IMR-90 (cell line): ENCODE data around the gene SYNM. TPM values are rescaled to one million over a fixed set of nuclear protein-coding genes. Genes with fewer than 3 reads are reported as not detected.

Source experiments
- ATAC-seq: fragments of 200-7000 bp; cut with Tn5 transposase; 2 replicates; pipeline ENCODE4 v1.9.1; 2020; ENCODE audit warnings: low read depth, mild to moderate bottlenecking, moderate library complexity
- BruUV-seq: library from RNA; stranded (reverse); fragments of 400-500 nt; replicated peaks from 2 replicates; lab custom pipeline; 2021; lab: Mats Ljungman, UMichigan
- CTCF ChIA-PET: fragments of 300-600 bp; formaldehyde crosslinking; extraction: SDS; loops from one replicate; lab custom pipeline; 2021; ENCODE audit warnings: antibody characterized with exemption; lab: Yijun Ruan, JAX
- POLR2A ChIA-PET: fragments of 300-600 bp; sonication (Branson Sonifier 250); formaldehyde crosslinking; loops from one replicate; lab custom pipeline; 2022; ENCODE audit warnings: antibody characterized with exemption; ENCODE audit not compliant: unreplicated experiment; lab: Charles Lee
- DNase-seq: peaks from one replicate; pipeline ENCODE4 v3.0.0; 2013
- H2AFZ ChIP-seq: replicated peaks from 2 replicates; pipeline ENCODE3; 2013; ENCODE audit warnings: low read length, mild to moderate bottlenecking; ENCODE audit not compliant: poor library complexity
- H2AK5ac ChIP-seq: 2 replicates; pipeline ENCODE4 v1.6.1; 2013; ENCODE audit warnings: low read depth, low read length, inconsistent platforms
- H2AK9ac ChIP-seq: replicated peaks from 2 replicates; pipeline ENCODE3; 2013; ENCODE audit warnings: mild to moderate bottlenecking, low read depth, low read length, moderate library complexity; ENCODE audit not compliant: poor library complexity
- H2BK120ac ChIP-seq: 2 replicates; pipeline ENCODE4 v1.6.1; 2013; ENCODE audit warnings: low read depth, low read length, inconsistent platforms
- H2BK15ac ChIP-seq: 3 replicates; pipeline ENCODE4 v1.6.1; 2013; ENCODE audit warnings: low read depth, low read length, inconsistent platforms
- H2BK20ac ChIP-seq: 2 replicates; pipeline ENCODE4 v1.6.1; 2013; ENCODE audit warnings: low read depth, mild to moderate bottlenecking, inconsistent platforms, low read length, moderate library complexity
- H2BK5ac ChIP-seq: 2 replicates; pipeline ENCODE4 v1.6.1; 2013; ENCODE audit warnings: mild to moderate bottlenecking, low read depth, low read length, inconsistent platforms; ENCODE audit not compliant: poor library complexity, severe bottlenecking
- H3K14ac ChIP-seq: replicated peaks from 2 replicates; pipeline ENCODE4 v1.6.1; 2013; ENCODE audit warnings: low read depth, low read length, inconsistent platforms
- H3K18ac ChIP-seq: 2 replicates; pipeline ENCODE4 v1.6.1; 2013; ENCODE audit warnings: low read depth, low read length, control low read depth
- H3K23ac ChIP-seq: 2 replicates; pipeline ENCODE4 v1.6.1; 2013; ENCODE audit warnings: low read depth, low read length, inconsistent platforms
- H3K27ac ChIP-seq: 2 replicates; pipeline ENCODE4 v1.5.1; 2013; ENCODE audit warnings: mild to moderate bottlenecking, control low read depth, low read length; ENCODE audit not compliant: insufficient read depth
- H3K27me3 ChIP-seq: 2 replicates; pipeline ENCODE4 v1.6.1; 2013; ENCODE audit warnings: low read length; ENCODE audit not compliant: control insufficient read depth, insufficient read depth
- H3K36me3 ChIP-seq: 2 replicates; pipeline ENCODE4 v1.6.1; 2013; ENCODE audit warnings: low read length, mixed read lengths; ENCODE audit not compliant: control insufficient read depth, insufficient read depth
- H3K4ac ChIP-seq: 2 replicates; pipeline ENCODE4 v1.6.1; 2013; ENCODE audit warnings: low read depth, low read length, inconsistent platforms
- H3K4me1 ChIP-seq: 2 replicates; pipeline ENCODE4 v1.6.1; 2013; ENCODE audit warnings: low read length, mixed read lengths; ENCODE audit not compliant: control insufficient read depth, insufficient read depth
- H3K4me2 ChIP-seq: 2 replicates; pipeline ENCODE4 v1.6.1; 2013; ENCODE audit warnings: low read depth, mild to moderate bottlenecking, control low read depth, low read length, moderate library complexity
- H3K4me3 ChIP-seq: 2 replicates; pipeline ENCODE4 v1.5.1; 2013; ENCODE audit warnings: low read depth, mild to moderate bottlenecking, control low read depth, low read length, moderate library complexity; ENCODE audit not compliant: insufficient read depth
- H3K56ac ChIP-seq: 2 replicates; pipeline ENCODE4 v1.6.1; 2013; ENCODE audit warnings: low read length, inconsistent platforms; ENCODE audit not compliant: insufficient read depth; ENCODE audit errors: extremely low read depth
- H3K79me1 ChIP-seq, 2 experiments: 2 replicates each; pipeline ENCODE4 v1.6.1; 2013; ENCODE audit warnings: low read length in 2 of 2, inconsistent platforms in 1 of 2, low read depth in 1 of 2
- H3K9ac ChIP-seq: 2 replicates; pipeline ENCODE4 v1.6.1; 2013; ENCODE audit warnings: low read depth, low read length, control low read depth
- H3K9me1 ChIP-seq: 2 replicates; pipeline ENCODE4 v1.6.1; 2013; ENCODE audit warnings: low read length, inconsistent platforms; ENCODE audit not compliant: insufficient read depth
- H3K9me3 ChIP-seq: 2 replicates; pipeline ENCODE4 v1.6.1; 2013; ENCODE audit warnings: low read length; ENCODE audit not compliant: control insufficient read depth, insufficient read depth
- H4K20me1 ChIP-seq: 2 replicates; pipeline ENCODE4 v1.6.1; 2013; ENCODE audit warnings: low read length, inconsistent platforms; ENCODE audit not compliant: insufficient read depth
- H4K5ac ChIP-seq: 2 replicates; pipeline ENCODE4 v1.6.1; 2013; ENCODE audit warnings: mild to moderate bottlenecking, low read depth, low read length, control low read depth
- H4K8ac ChIP-seq, 2 experiments: 2 replicates each; pipeline ENCODE4 v1.6.1; 2013; ENCODE audit warnings: low read depth in 2 of 2, low read length in 2 of 2, control low read depth in 1 of 2, inconsistent platforms in 1 of 2
- H4K91ac ChIP-seq: 2 replicates; pipeline ENCODE4 v1.6.1; 2013; ENCODE audit warnings: low read depth, low read length, inconsistent platforms; ENCODE audit not compliant: insufficient read depth
- BHLHE40 ChIP-seq: fragments of 150-350 bp; IDR thresholded peaks from 2 replicates; pipeline ENCODE4 v1.6.1; 2016; ENCODE audit warnings: mild to moderate bottlenecking, low read depth, low read length
- CTCF ChIP-seq: conservative IDR thresholded peaks from 2 replicates; pipeline ENCODE4 v1.5.1; 2012; ENCODE audit warnings: mild to moderate bottlenecking, low read depth, low read length, improper control_type of control experiment
- FOS ChIP-seq: fragments of 150-350 bp; IDR thresholded peaks from 2 replicates; pipeline ENCODE4 v1.6.1; 2016; ENCODE audit warnings: low read depth, low read length
- MAFK ChIP-seq: IDR thresholded peaks from 2 replicates; pipeline ENCODE4 v1.6.1; 2012; ENCODE audit warnings: low read depth, low read length, improper control_type of control experiment
- MAZ ChIP-seq: IDR thresholded peaks from 2 replicates; pipeline ENCODE4 v1.6.1; 2012; ENCODE audit warnings: low read depth, mild to moderate bottlenecking, low read length, improper control_type of control experiment, moderate library complexity, borderline replicate concordance
- MXI1 ChIP-seq: IDR thresholded peaks from 2 replicates; pipeline ENCODE4 v1.6.1; 2012; ENCODE audit warnings: low read depth, mild to moderate bottlenecking, low read length, moderate library complexity, borderline replicate concordance
- NFE2L2 ChIP-seq: fragments of 150-350 bp; IDR thresholded peaks from 2 replicates; pipeline ENCODE4 v1.6.1; 2016; ENCODE audit warnings: low read depth, mild to moderate bottlenecking, low read length
- RAD21 ChIP-seq: IDR thresholded peaks from 2 replicates; pipeline ENCODE4 v1.6.1; 2012; ENCODE audit warnings: low read length, improper control_type of control experiment
- SMC3 ChIP-seq: fragments of 150-350 bp; IDR thresholded peaks from 2 replicates; pipeline ENCODE4 v1.6.1; 2016; ENCODE audit warnings: low read depth, mild to moderate bottlenecking, antibody characterized with exemption, low read length, moderate library complexity
- USF2 ChIP-seq: fragments of 150-350 bp; IDR thresholded peaks from 2 replicates; pipeline ENCODE4 v1.6.1; 2017; ENCODE audit warnings: mild to moderate bottlenecking, antibody characterized with exemption, low read length, low read depth
- WGBS, 2 experiments: methylation state at CpG; one replicate each; pipeline versions ENCODE4 v1.1.5 to v1.1.7; 2013; ENCODE audit warnings: missing lambda C conversion rate in 2 of 2; ENCODE audit not compliant: insufficient read length in 1 of 2; ENCODE audit errors: extremely low coverage in 2 of 2; 5-methylcytosine and 5-hydroxymethylcytosine counted together
- dilution Hi-C: fragments of 300-500 bp; cut with HindIII; formaldehyde crosslinking; loops from one replicate; pipeline ENCODE4 v1.14.3; 2018; ENCODE audit warnings: low sequenced_read_pairs; ENCODE audit not compliant: unreplicated experiment
- in situ Hi-C: fragments of 300-500 bp; cut with MboI; formaldehyde crosslinking; loops from 3 replicates; pipeline ENCODE4 v1.14.3; 2019; ENCODE audit warnings: low sequenced_read_pairs, inconsistent platforms, mixed read lengths
- intact Hi-C: fragments of 100-400 bp; cut with micrococcal nuclease; formaldehyde crosslinking; loops from 2 replicates; pipeline ENCODE4 v1.10.0; 2022
- polyA plus RNA-seq, 3 experiments: library from polyadenylated mRNA; depleted of rRNA; stranded (reverse); fragments of >200 nt; gene quantifications; 2 replicates each; pipeline ENCODE4 v1.2.3, GENCODE V29; 2012; ENCODE audit warnings: low replicate concordance in 1 of 3
- total RNA-seq: library from RNA; depleted of rRNA; stranded (reverse); fragments of >200 nt; gene quantifications from 2 replicates; pipeline ENCODE4 v1.2.3, GENCODE V29; 2012

SYNM gene
- total and polyA plus RNA-seq, 2 of the 4 experiments (the other 2 are of a cell fraction): 2.1 to 3.4 TPM

- TF ChIP-seq USF2: no peak
Measured at GRCh38 chr15:99113547-99114271, 8.8 kb downstream of the SYNM start (continued).

GRCh38 chr15:99114511-99115299 is 9.8 kb downstream of the SYNM start:
- CTCF ChIA-PET: no interaction called here
- TF ChIP-seq MXI1: no peak
- TF ChIP-seq RAD21: no peak
- TF ChIP-seq USF2: no peak
- TF ChIP-seq NFE2L2: no peak
- TF ChIP-seq SMC3: no peak
- no peak for TF ChIP-seq MAZ
- no peak for TF ChIP-seq MAFK
- TF ChIP-seq BHLHE40: no peak
- TF ChIP-seq CTCF: no peak
- no peak for TF ChIP-seq FOS

More at GRCh38 chr15:99114511-99115299, 9.8 kb downstream of the SYNM start:
- intact Hi-C loops: no loop called here
- ATAC-seq: no peak
- Histone ChIP-seq H4K5ac (no peak overlapping the region), H3K56ac (no peak overlapping the region), H3K14ac (no peak overlapping the region), H4K91ac (no peak overlapping the region), H3K27ac (no peak overlapping the region), H2BK15ac (no peak overlapping the region), H3K4me2 (no peak overlapping the region), H3K9ac (no peak overlapping the region), H3K18ac (no peak overlapping the region), H3K27me3 (no peaks in the 10 kb centered on the region), H4K20me1 (no peaks in the 10 kb centered on the region), H3K4me3 (no peak overlapping the region), H4K8ac (no peak overlapping the region), H2BK20ac (no peak overlapping the region), H3K4me1 (peaks cover 2% of the 10 kb centered on the region; the same call in 1 of the 2 replicates), H3K23ac (no peak overlapping the region), H3K36me3 (peaks cover 2% of the 10 kb centered on the region; the same call in 1 of the 2 replicates), H3K9me3 (no peaks in the 10 kb centered on the region), H2AK9ac (peak overlapping the region; percentile 42), H2BK120ac (no peak overlapping the region), H2BK5ac (no peak overlapping the region), H2AFZ (no peak overlapping the region), H3K79me1 (peaks cover 0 to 11% of the 10 kb centered on the region in 2 experiments; a peak in 2 of 4 replicates), H3K9me1 (0 out of 2 replicates have a peak, but pooled peaks cover 4% of the 10 kb centered on the region), H2AK5ac (no peak overlapping the region; the same call in 1 of the 2 replicates), H3K4ac (no peak overlapping the region)
- dilution Hi-C loops: loop anchor here (25.0 kb wide), 1 partner anchor 98 kb away; no protein-coding TSS in a partner anchor
- BruUV-seq: no TSS peak
- POLR2A ChIA-PET: no interaction called here
- in situ Hi-C loops: loop anchor here (25.0 kb wide), 1 partner anchor 623 kb away; the partner anchor contains the start of gene LYSMD4
- DNase-seq: no peak
- 87% methylated on average over 3 of the region's 12 CpGs; no CpG with 5 or more reads in 1 of the 2 experiments for WGBS, 2 experiments
